HepG2 (cell line): ENCODE measurements around the gene UBP1. TPM values are rescaled to one million over a fixed set of nuclear protein-coding genes. Genes with fewer than 3 reads are reported as not detected.

Experiments
- ATAC-seq: fragments of 200-7000 bp; cut with Tn5 transposase; 3 replicates; pipeline ENCODE4 v1.9.1; 2020; ENCODE audit warnings: mild to moderate bottlenecking, moderate library complexity
- BruUV-seq: library from RNA; stranded (reverse); fragments of 400-500 nt; replicated peaks from 2 replicates; lab custom pipeline; 2021; lab: Mats Ljungman, UMichigan
- CTCF ChIA-PET: fragments of 300-600 bp; formaldehyde crosslinking; extraction: SDS; loops from one replicate; lab custom pipeline; 2021; ENCODE audit warnings: low total read pairs, inconsistent platforms, low intra/inter-chr PET ratio; lab: Yijun Ruan, JAX
- POLR2A ChIA-PET: fragments of 350-600 bp; sonication (Branson Sonifier 250); formaldehyde crosslinking; loops from one replicate; lab custom pipeline; 2020; ENCODE audit warnings: antibody characterized with exemption, inconsistent platforms; lab: Yijun Ruan, JAX
- DNase-seq: peaks from one replicate; pipeline ENCODE4 v3.0.0-alpha.2; 2015; ENCODE audit warnings: low spot score
- FAIRE-seq: peaks from 3 replicates; lab custom pipeline; 2011; peaks lifted over from hg19 to GRCh38; lab: Jason Lieb, UNC
- H2AFZ ChIP-seq: one replicate; pipeline ENCODE4 v1.6.1; 2011; ENCODE audit warnings: low read length, inconsistent platforms
- H3K27ac ChIP-seq: fragments of 300-600 bp; 3 replicates; pipeline ENCODE4 v1.8.0; 2011; ENCODE audit warnings: mixed run types, mild to moderate bottlenecking, mixed read lengths, low read length, inconsistent platforms; ENCODE audit not compliant: insufficient read depth; ENCODE audit errors: extremely low read length
- H3K27me3 ChIP-seq, 2 experiments: fragments of 200-600 bp in 1 of 2; 2 replicates in 1 of 2; 3 replicates in 1 of 2; pipeline versions ENCODE4 v1.6.0 to v1.8.0; 2011; ENCODE audit warnings: low read length in 2 of 2, mild to moderate bottlenecking in 2 of 2, moderate library complexity in 2 of 2, inconsistent platforms in 1 of 2; ENCODE audit not compliant: insufficient read depth in 2 of 2, control insufficient read depth in 1 of 2
- H3K36me3 ChIP-seq, 2 experiments: fragments of 200-600 bp in 1 of 2; replicated peaks in 1 of 2; 2 replicates in 1 of 2; 3 replicates in 1 of 2; pipeline versions ENCODE4 v1.5.1 to v1.8.0; 2011; ENCODE audit warnings: low read length in 2 of 2, inconsistent platforms in 1 of 2; ENCODE audit not compliant: insufficient read depth in 2 of 2, control insufficient read depth in 1 of 2
- H3K4me1 ChIP-seq: 2 replicates; pipeline ENCODE4 v1.5.1; 2012; ENCODE audit warnings: low read length, inconsistent platforms; ENCODE audit not compliant: insufficient read depth
- H3K4me2 ChIP-seq: 2 replicates; pipeline ENCODE4 v1.6.0; 2011; ENCODE audit warnings: low read depth, low read length, inconsistent platforms
- H3K4me3 ChIP-seq, 3 experiments: fragments of 200-600 bp in 1 of 3; sonication (generic), shearing (Covaris generic) in 1 of 3; replicated peaks in 1 of 3; 2 replicates each; pipeline ENCODE4 v1.5.1; 2011 to 2016; ENCODE audit warnings: low read length in 3 of 3, inconsistent platforms in 2 of 3, low read depth in 2 of 3, mild to moderate bottlenecking in 2 of 3, control low read depth in 1 of 3, mixed read lengths in 1 of 3; ENCODE audit not compliant: insufficient read depth in 1 of 3
- H3K79me2 ChIP-seq: one replicate; pipeline ENCODE4 v1.6.1; 2011; ENCODE audit warnings: low read length, inconsistent platforms; ENCODE audit not compliant: insufficient read depth
- H3K9ac ChIP-seq: 2 replicates; pipeline ENCODE4 v1.6.0; 2011; ENCODE audit warnings: mild to moderate bottlenecking, low read depth, low read length, inconsistent platforms; ENCODE audit not compliant: insufficient read depth
- H3K9me3 ChIP-seq: 2 replicates; pipeline ENCODE4 v1.5.1; 2012; ENCODE audit warnings: mild to moderate bottlenecking, low read length
- H4K20me1 ChIP-seq: 2 replicates; pipeline ENCODE4 v1.6.0; 2011; ENCODE audit warnings: inconsistent platforms, mild to moderate bottlenecking, low read length, moderate library complexity; ENCODE audit not compliant: insufficient read depth
- AGO1 ChIP-seq: fragments of 200-400 bp; formaldehyde crosslinking; IDR thresholded peaks from 2 replicates; pipeline ENCODE4 v1.6.1; 2017; ENCODE audit warnings: mild to moderate bottlenecking, low read depth, low read length, moderate library complexity; ENCODE audit not compliant: poor library complexity, severe bottlenecking
- FOXP1 ChIP-seq, 2 experiments: fragments of 450-650 bp in 1 of 2; IDR thresholded peaks; 2 replicates each; pipeline ENCODE4 v1.6.1; 2017 to 2018; ENCODE audit warnings: antibody characterized with exemption in 1 of 2
- GZF1 ChIP-seq: sonication (generic); formaldehyde crosslinking; IDR thresholded peaks from 2 replicates; pipeline ENCODE4 v1.5.1; 2020; ENCODE audit warnings: mild to moderate bottlenecking, missing genetic modification reagents
- LCORL ChIP-seq, 2 experiments: fragments of 450-650 bp in 1 of 2; sonication (generic) in 1 of 2; formaldehyde crosslinking in 1 of 2; IDR thresholded peaks; 2 replicates each; pipeline versions ENCODE4 v1.5.0 to v1.6.1; 2017 to 2020; ENCODE audit warnings: antibody characterized with exemption in 1 of 2, missing genetic modification reagents in 1 of 2
- MEIS2 ChIP-seq: sonication (generic); formaldehyde crosslinking; IDR thresholded peaks from 2 replicates; pipeline ENCODE4 v1.9.0; 2021; ENCODE audit warnings: mild to moderate bottlenecking, missing genetic modification reagents
- NCOA2 ChIP-seq: sonication (generic); formaldehyde crosslinking; IDR thresholded peaks from 2 replicates; pipeline ENCODE4 v1.8.0; 2022; ENCODE audit warnings: inconsistent platforms
- ONECUT2 ChIP-seq: sonication (generic); formaldehyde crosslinking; IDR thresholded peaks from 2 replicates; pipeline ENCODE4 v1.4.0; 2020; ENCODE audit warnings: missing genetic modification reagents
- STAG1 ChIP-seq: sonication (generic); formaldehyde crosslinking; IDR thresholded peaks from 2 replicates; pipeline ENCODE4 v1.4.0; 2020; ENCODE audit warnings: missing genetic modification reagents
- SYNCRIP ChIP-seq: fragments of 200-400 bp; formaldehyde crosslinking; IDR thresholded peaks from 2 replicates; pipeline ENCODE4 v1.6.1; 2018; ENCODE audit warnings: mild to moderate bottlenecking, low read depth, low read length; ENCODE audit not compliant: insufficient read depth
- TAF15 ChIP-seq: fragments of 200-400 bp; formaldehyde crosslinking; IDR thresholded peaks from one replicate; pipeline ENCODE4 v1.6.1; 2018; ENCODE audit warnings: mild to moderate bottlenecking, low read depth, low read length; ENCODE audit not compliant: poor library complexity, severe bottlenecking
- ZNF570 ChIP-seq: sonication (generic); formaldehyde crosslinking; IDR thresholded peaks from 2 replicates; pipeline ENCODE4 v1.4.0; 2020; ENCODE audit warnings: mild to moderate bottlenecking, missing genetic modification reagents, borderline replicate concordance
- ZNF850 ChIP-seq: sonication (generic); formaldehyde crosslinking; conservative IDR thresholded peaks from 2 replicates; pipeline ENCODE4 v1.9.0; 2021; ENCODE audit warnings: mild to moderate bottlenecking, missing genetic modification reagents
- WGBS: methylation state at CpG from one replicate; pipeline ENCODE4 v1.1.6; 2017; ENCODE audit warnings: low lambda C conversion rate; 5-methylcytosine and 5-hydroxymethylcytosine counted together
- in situ Hi-C: cut with HindIII; loops from 2 replicates; pipeline ENCODE4 v1.10.0; 2017; ENCODE audit warnings: low pct_unique_long_range_greater_than_20kb; ENCODE audit not compliant: extremely low pct_ligation_motif_present
- intact Hi-C: fragments of 100-400 bp; cut with micrococcal nuclease; formaldehyde crosslinking; loops from one replicate; pipeline ENCODE4 v1.10.0; 2022; ENCODE audit not compliant: unreplicated experiment
- polyA plus RNA-seq, 8 experiments: library from polyadenylated mRNA; depleted of rRNA in 3 of 8; stranded (reverse) in 7 of 8; unstranded in 1 of 8; fragments of >200 nt; fragmentation: Illumina TruSeq in 4 of 8; extraction: Trizol in 4 of 8; gene quantifications; 2 replicates each; pipeline versions ENCODE4 v1.2.1 to v1.2.3, GENCODE V29; 2011 to 2016; ENCODE audit warnings: low read depth in 4 of 8, missing spikeins in 1 of 8, mixed read lengths in 1 of 8; ENCODE audit not compliant: insufficient read depth in 1 of 8
- total RNA-seq, 5 experiments: library from RNA; depleted of rRNA; stranded (reverse); fragments of >200 nt; fragmentation: Illumina TruSeq; extraction: Trizol; gene quantifications; 2 replicates each; pipeline ENCODE4 v1.2.3, GENCODE V29; 2016; ENCODE audit warnings: low read depth in 1 of 5
- TF ChIP-seq, protein P1 (sequence below): sonication (generic); formaldehyde crosslinking; IDR thresholded peaks from 2 replicates; pipeline ENCODE4 v1.4.0; 2020; ENCODE audit warnings: missing genetic modification reagents
- TF ChIP-seq, protein P2 (sequence below): sonication (generic); formaldehyde crosslinking; IDR thresholded peaks from 2 replicates; pipeline ENCODE4 v1.5.0; 2020; ENCODE audit warnings: mild to moderate bottlenecking, missing genetic modification reagents
- TF ChIP-seq, protein P3 (sequence below): sonication (generic); formaldehyde crosslinking; IDR thresholded peaks from 2 replicates; pipeline ENCODE4 v1.8.0; 2022; ENCODE audit warnings: missing genetic modification reagents, mild to moderate bottlenecking, inconsistent platforms, borderline replicate concordance

Gene UBP1
- total and polyA plus RNA-seq, 2 of the 13 experiments (the other 11 are each of a cell fraction or from before 2014, with no cell fraction given) = 48.3 to 79.9 TPM

DNA sequence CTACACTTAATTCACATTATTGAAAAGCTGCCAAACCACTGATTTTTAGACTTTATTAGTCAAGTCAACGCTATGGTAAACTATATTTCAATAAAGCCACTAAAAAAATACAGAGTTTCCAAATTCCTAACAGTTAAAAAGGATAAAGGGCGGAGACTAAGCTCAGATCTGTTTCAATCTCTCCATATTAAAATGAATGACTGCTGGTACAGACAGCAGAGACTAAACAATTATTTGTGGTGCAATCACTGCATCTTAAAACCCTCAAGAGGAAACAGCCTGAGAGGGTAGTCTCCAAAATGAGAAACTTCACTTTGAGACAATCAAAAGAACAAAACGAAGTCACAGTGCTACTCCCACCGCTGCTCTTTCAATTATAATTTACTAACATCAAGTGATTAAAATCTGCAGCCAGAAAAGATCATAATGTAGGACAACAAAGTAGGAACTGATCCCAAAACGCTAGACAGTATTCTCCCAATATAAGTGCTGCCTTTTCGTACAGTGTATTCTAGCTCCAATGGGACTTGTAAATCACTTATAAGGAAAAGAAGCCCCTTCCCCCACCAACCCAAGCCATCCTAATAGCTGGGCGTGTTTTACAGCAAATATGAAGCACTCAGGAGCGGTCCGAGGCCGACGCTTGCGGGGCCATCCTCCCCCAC lies 1.2 kb downstream of the UBP1 start:
- ChIA-PET CTCF (no interaction called here), POLR2A (interaction anchor here (4.5 kb wide), 1 partner anchor 10 kb away, joined by 35 read pairs; no protein-coding TSS in a partner anchor)
- DNase-seq (no peak), ATAC-seq (no peak), FAIRE-seq (no peak)
- WGBS = under 1% methylated on average over 12 of the region's 12 CpGs
- in situ Hi-C loops (no loop called here), intact Hi-C loops (loop anchor here (5.0 kb wide), 1 partner anchor 278 kb away; the partner anchor contains the start of gene CLASP2)
- BruUV-seq = TSS peak; percentile 42
- Histone ChIP-seq H3K9ac (peak overlapping the region; percentile 93), H3K4me1 (peaks cover 63% of the 10 kb centered on the region), H4K20me1 (peaks cover 33% of the 10 kb centered on the region), H3K27me3 (no peaks in the 10 kb centered on the region), H3K27ac (peak overlapping the region; percentile 97), H2AFZ (no peak overlapping the region), H3K4me2 (peak overlapping the region; percentile 75), H3K79me2 (peaks cover 57% of the 10 kb centered on the region), H3K36me3 (no peaks in the 10 kb centered on the region), H3K9me3 (no peaks in the 10 kb centered on the region), H3K4me3 (peak overlapping the region; percentile 95 to 99 (median 95))
- TF ChIP-seq MEIS2 (CRISPR knock-in tag) (no peak), LCORL (IDR thresholded peaks at IDR 0.05) (no peak), LCORL (CRISPR knock-in tag; IDR thresholded peaks at IDR 0.05) (no peak; the same call in 1 of the 2 replicates), NCOA2 (no peak), GZF1 (peak; percentile 38; the same call in 1 of the 2 replicates), ONECUT2 (no peak), AGO1 (no peak), FOXP1 (IDR thresholded peaks at IDR 0.05) (no peak), FOXP1 (CRISPR knock-in tag; IDR thresholded peaks at IDR 0.05) (no peak), TAF15 (no peak), STAG1 (CRISPR knock-in tag) (no peak), ZNF570 (no peak), SYNCRIP (no peak), ZNF850 (CRISPR knock-in tag) (0 out of 2 replicates have a peak, but pooled peaks have one; percentile 49)
- TF ChIP-seq, protein P1, sequence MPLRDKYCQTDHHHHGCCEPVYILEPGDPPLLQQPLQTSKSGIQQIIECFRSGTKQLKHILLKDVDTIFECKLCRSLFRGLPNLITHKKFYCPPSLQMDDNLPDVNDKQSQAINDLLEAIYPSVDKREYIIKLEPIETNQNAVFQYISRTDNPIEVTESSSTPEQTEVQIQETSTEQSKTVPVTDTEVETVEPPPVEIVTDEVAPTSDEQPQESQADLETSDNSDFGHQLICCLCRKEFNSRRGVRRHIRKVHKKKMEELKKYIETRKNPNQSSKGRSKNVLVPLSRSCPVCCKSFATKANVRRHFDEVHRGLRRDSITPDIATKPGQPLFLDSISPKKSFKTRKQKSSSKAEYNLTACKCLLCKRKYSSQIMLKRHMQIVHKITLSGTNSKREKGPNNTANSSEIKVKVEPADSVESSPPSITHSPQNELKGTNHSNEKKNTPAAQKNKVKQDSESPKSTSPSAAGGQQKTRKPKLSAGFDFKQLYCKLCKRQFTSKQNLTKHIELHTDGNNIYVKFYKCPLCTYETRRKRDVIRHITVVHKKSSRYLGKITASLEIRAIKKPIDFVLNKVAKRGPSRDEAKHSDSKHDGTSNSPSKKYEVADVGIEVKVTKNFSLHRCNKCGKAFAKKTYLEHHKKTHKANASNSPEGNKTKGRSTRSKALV (CRISPR knock-in tag) = 0 out of 2 replicates have a peak, but pooled peaks have one; percentile 26
- TF ChIP-seq, protein P2, sequence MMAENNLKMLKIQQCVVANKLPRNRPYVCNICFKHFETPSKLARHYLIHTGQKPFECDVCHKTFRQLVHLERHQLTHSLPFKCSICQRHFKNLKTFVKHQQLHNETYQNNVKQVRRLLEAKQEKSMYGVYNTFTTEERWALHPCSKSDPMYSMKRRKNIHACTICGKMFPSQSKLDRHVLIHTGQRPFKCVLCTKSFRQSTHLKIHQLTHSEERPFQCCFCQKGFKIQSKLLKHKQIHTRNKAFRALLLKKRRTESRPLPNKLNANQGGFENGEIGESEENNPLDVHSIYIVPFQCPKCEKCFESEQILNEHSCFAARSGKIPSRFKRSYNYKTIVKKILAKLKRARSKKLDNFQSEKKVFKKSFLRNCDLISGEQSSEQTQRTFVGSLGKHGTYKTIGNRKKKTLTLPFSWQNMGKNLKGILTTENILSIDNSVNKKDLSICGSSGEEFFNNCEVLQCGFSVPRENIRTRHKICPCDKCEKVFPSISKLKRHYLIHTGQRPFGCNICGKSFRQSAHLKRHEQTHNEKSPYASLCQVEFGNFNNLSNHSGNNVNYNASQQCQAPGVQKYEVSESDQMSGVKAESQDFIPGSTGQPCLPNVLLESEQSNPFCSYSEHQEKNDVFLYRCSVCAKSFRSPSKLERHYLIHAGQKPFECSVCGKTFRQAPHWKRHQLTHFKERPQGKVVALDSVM (CRISPR knock-in tag) = no peak
- TF ChIP-seq, protein P3, sequence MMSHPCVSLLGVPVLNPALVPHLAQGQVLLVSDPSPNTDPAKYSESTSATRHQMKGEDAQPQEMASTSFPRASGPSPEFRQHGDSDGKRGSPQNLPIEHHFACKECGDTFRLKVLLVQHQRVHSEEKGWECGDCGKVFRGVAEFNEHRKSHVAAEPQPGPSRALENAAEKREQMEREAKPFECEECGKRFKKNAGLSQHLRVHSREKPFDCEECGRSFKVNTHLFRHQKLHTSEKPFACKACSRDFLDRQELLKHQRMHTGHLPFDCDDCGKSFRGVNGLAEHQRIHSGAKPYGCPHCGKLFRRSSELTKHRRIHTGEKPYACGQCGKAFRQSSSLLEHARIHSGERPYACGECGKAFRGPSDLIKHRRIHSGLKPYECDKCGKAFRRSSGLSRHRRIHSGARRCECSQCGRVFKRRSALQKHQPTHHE (CRISPR knock-in tag) = 0 out of 2 replicates have a peak, but pooled peaks have one; percentile 1
